ENCODE results near the gene NAALADL2. TPM values are rescaled to one million over a fixed set of nuclear protein-coding genes. Genes with fewer than 3 reads are reported as not detected.

Gene NAALADL2
- total RNA-seq, 4 donors from 2014 or later: 0.26 to 218 (median 17.4) TPM

- DNase-seq: no peak
- H3K4me1 ChIP-seq: no peaks in the 10 kb centered on the region
- intact Hi-C loops (cut with DNase I; ENCODE audit: low total_unique reads): no loop called here
Observed at GRCh38 chr3:175486255-175486654, 627.1 kb downstream of the NAALADL2 start.

GRCh38 chr3:175489406-175489805, 630.3 kb downstream of the NAALADL2 start:
- TF ChIP-seq CTCF (IDR thresholded peaks at IDR 0.05) (no peak), POLR2A (IDR thresholded peaks at IDR 0.05) (no peak)
- H3K4me1 ChIP-seq: no peaks in the 10 kb centered on the region
- no peak for DNase-seq
- intact Hi-C loops (cut with DNase I; ENCODE audit: low total_unique reads): no loop called here
- no peaks in the 10 kb centered on the region for H3K36me3 ChIP-seq
- no peaks in the 10 kb centered on the region for H3K9me3 ChIP-seq
- no peaks in the 10 kb centered on the region for H3K27me3 ChIP-seq
- H3K4me3 ChIP-seq: no peak overlapping the region
- no peak overlapping the region for H3K27ac ChIP-seq

More at GRCh38 chr3:175486255-175486654, 627.1 kb downstream of the NAALADL2 start:
- Histone ChIP-seq H3K9me3 (no peaks in the 10 kb centered on the region), H3K27me3 (no peaks in the 10 kb centered on the region), H3K27ac (no peak overlapping the region), H3K36me3 (no peaks in the 10 kb centered on the region), H3K4me3 (no peak overlapping the region)
- TF ChIP-seq POLR2A (IDR thresholded peaks at IDR 0.05) (no peak), CTCF (IDR thresholded peaks at IDR 0.05) (no peak)

- Histone ChIP-seq H3K4me3 (no peak overlapping the region), H3K27ac (no peak overlapping the region), H3K27me3 (no peaks in the 10 kb centered on the region), H3K36me3 (no peaks in the 10 kb centered on the region), H3K4me1 (no peaks in the 10 kb centered on the region), H3K9me3 (no peaks in the 10 kb centered on the region)
- no peak for DNase-seq
- TF ChIP-seq POLR2A (IDR thresholded peaks at IDR 0.05) (no peak), CTCF (IDR thresholded peaks at IDR 0.05) (no peak)
- intact Hi-C loops (cut with DNase I; ENCODE audit: low total_unique reads): no loop called here
Observed at GRCh38 chr3:175493301-175493700, 634.2 kb downstream of the NAALADL2 start.

GRCh38 chr3:175495331-175495730, 636.2 kb downstream of the NAALADL2 start:
- no peak overlapping the region for H3K27ac ChIP-seq
- H3K9me3 ChIP-seq: no peaks in the 10 kb centered on the region
- no peaks in the 10 kb centered on the region for H3K36me3 ChIP-seq

GRCh38 chr3:175502155-175502554, 643.0 kb downstream of the NAALADL2 start:
- H3K4me3 ChIP-seq: no peak overlapping the region
- H3K9me3 ChIP-seq: no peaks in the 10 kb centered on the region
- no peaks in the 10 kb centered on the region for H3K36me3 ChIP-seq
- no peaks in the 10 kb centered on the region for H3K27me3 ChIP-seq
- intact Hi-C loops (cut with DNase I; ENCODE audit: low total_unique reads): no loop called here
- no peak overlapping the region for H3K27ac ChIP-seq
- TF ChIP-seq CTCF (IDR thresholded peaks at IDR 0.05) (no peak), POLR2A (IDR thresholded peaks at IDR 0.05) (no peak)
- no peaks in the 10 kb centered on the region for H3K4me1 ChIP-seq
- no peak for DNase-seq

More at GRCh38 chr3:175495331-175495730, 636.2 kb downstream of the NAALADL2 start:
- no peak for TF ChIP-seq POLR2A (IDR thresholded peaks at IDR 0.05)
- TF ChIP-seq CTCF (IDR thresholded peaks at IDR 0.05): no peak
- Histone ChIP-seq H3K27me3 (no peaks in the 10 kb centered on the region), H3K4me3 (no peak overlapping the region), H3K4me1 (no peaks in the 10 kb centered on the region)
- no peak for DNase-seq
- intact Hi-C loops (cut with DNase I; ENCODE audit: low total_unique reads): no loop called here

All from uterus (tissue), 4 donors.